ENCODE data around the gene GASK1B.

DNA sequence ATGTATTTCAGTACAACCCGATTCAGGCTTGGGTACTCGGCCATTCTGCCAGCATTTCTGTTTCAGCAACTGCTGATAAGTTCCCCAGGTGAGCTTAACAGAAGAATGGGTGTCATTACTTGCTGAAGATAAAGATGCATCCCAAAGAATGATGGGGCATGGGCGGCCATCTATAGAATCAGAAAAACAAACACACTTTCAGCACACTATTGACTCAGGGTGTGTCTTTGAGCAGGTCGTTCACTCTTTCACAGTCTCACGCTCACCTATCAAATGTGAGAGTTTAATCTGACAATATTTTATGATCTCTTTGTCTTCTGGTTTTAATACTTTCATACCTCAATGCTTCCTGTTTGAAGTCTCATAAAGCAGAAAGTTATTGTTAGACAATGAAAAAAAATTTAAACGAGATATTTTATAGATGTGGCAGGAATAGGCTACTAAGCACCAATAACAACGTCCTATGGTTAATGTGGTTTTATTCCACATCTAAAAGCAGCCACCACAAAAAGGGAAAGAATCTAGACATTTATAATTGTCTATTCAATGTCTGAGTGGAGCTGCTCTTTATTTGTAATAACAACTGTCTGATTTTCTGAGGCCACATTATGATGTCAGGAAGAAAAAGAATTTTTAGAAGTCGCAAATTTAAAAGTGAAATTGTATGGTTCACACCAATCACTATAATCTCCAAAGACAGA is 17.0 kb downstream of the GASK1B start:
- TF ChIP-seq, protein P1, sequence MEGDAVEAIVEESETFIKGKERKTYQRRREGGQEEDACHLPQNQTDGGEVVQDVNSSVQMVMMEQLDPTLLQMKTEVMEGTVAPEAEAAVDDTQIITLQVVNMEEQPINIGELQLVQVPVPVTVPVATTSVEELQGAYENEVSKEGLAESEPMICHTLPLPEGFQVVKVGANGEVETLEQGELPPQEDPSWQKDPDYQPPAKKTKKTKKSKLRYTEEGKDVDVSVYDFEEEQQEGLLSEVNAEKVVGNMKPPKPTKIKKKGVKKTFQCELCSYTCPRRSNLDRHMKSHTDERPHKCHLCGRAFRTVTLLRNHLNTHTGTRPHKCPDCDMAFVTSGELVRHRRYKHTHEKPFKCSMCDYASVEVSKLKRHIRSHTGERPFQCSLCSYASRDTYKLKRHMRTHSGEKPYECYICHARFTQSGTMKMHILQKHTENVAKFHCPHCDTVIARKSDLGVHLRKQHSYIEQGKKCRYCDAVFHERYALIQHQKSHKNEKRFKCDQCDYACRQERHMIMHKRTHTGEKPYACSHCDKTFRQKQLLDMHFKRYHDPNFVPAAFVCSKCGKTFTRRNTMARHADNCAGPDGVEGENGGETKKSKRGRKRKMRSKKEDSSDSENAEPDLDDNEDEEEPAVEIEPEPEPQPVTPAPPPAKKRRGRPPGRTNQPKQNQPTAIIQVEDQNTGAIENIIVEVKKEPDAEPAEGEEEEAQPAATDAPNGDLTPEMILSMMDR (conservative IDR thresholded peaks at IDR 0.05; ENCODE audit: low read depth, low read length) = no peak
- TF ChIP-seq EZH2 (IDR thresholded peaks at IDR 0.05; ENCODE audit: borderline replicate concordance, low read depth, low read length, poor library complexity, severe bottlenecking) = no peak

Measured in A673 (cell line).